Activated T-helper 1 cell treated with anti-CD3 and anti-CD28 coated beads, Interleukin-12 subunit alpha, Interleukin-12 subunit beta, Interleukin-2, Interleukin-4 antibody, amounts not matched to agents 30 ng/mL and 10 ng/mL and 1 ng/mL, durations not matched to agents 14 hours and 24 hours and 36 hours (primary cell): ENCODE results near the gene EN2. TPM values are rescaled to one million over a fixed set of nuclear protein-coding genes. Genes with fewer than 3 reads are reported as not detected.
A peak's percentile ranks its signal among the peaks of the same experiment; 100 is the strongest.

Source experiments
- DNase-seq: peaks from one replicate; pipeline ENCODE4 v3.0.0; 2021; ENCODE audit warnings: low spot score
- H3K27ac Mint-ChIP-seq: one replicate; pipeline ENCODE4 v1.8.0; 2021; ENCODE audit warnings: mild to moderate bottlenecking, mixed read lengths
- H3K27me3 Mint-ChIP-seq: one replicate; pipeline ENCODE4 v1.8.0; 2022; ENCODE audit warnings: mild to moderate bottlenecking, moderate library complexity, mixed read lengths; ENCODE audit not compliant: insufficient read depth
- H3K36me3 Mint-ChIP-seq: one replicate; pipeline ENCODE4 v1.8.0; 2021; ENCODE audit warnings: low read depth, mixed read lengths
- H3K4me1 Mint-ChIP-seq: one replicate; pipeline ENCODE4 v1.8.0; 2021; ENCODE audit warnings: low read depth, mixed read lengths
- H3K4me3 Mint-ChIP-seq: one replicate; pipeline ENCODE4 v1.8.0; 2021; ENCODE audit warnings: mild to moderate bottlenecking, moderate library complexity, mixed read lengths
- H3K9me3 Mint-ChIP-seq: one replicate; pipeline ENCODE4 v1.8.0; 2021; ENCODE audit warnings: mixed read lengths
- intact Hi-C: fragments of 100-400 bp; cut with micrococcal nuclease; formaldehyde crosslinking; loops from one replicate; pipeline ENCODE4 v1.15.1; 2024
- total RNA-seq: library from RNA; stranded (reverse); gene quantifications from 2 replicates; pipeline ENCODE4 v1.2.3, GENCODE V29; 2022

Gene EN2
- total RNA-seq, 1 donor from 2014 or later = not detected

DNA sequence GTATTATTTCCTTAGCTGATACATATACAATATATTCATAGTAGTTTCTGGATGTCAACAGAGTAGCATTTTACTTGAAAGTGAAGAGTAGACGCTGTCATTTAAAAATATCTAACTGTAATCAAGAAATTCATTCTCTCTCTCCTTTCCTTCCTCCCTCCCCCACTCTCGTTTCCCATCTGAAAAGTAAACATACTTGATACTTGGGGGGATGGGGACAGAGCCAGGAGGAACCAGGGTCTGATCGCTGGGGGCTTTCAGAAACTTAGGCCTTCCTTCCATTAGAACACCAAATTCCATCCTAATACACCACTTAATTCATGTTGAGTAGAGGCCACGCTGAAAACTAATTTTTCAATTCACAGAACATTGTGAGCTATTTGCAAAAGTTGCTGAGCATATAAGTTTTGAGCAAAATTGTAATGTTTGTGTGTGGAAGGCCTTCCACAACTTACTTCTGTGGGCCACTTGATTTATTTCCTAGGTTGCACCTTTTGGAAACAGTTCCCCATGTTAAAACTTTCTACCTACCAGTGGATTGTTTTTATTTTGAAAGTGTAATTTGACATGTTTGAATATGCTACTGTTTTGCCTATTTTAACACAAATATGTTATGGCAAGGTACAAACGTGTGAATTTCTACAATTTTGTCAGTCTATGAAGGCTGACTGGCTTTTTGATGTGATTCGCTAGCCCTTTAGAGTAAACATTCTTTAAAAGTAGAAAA lies 53.2 kb downstream of the EN2 start:
- H3K36me3 Mint-ChIP-seq = peaks cover 8% of the 10 kb centered on the region
- intact Hi-C loops = no loop called here
- H3K4me3 Mint-ChIP-seq = no peak overlapping the region
- peaks cover 4% of the 10 kb centered on the region for H3K9me3 Mint-ChIP-seq
- H3K4me1 Mint-ChIP-seq = peaks cover 13% of the 10 kb centered on the region
- H3K27ac Mint-ChIP-seq = peak overlapping the region; percentile 61
- peaks cover 62% of the 10 kb centered on the region for H3K27me3 Mint-ChIP-seq
- DNase-seq = no peak

DNA sequence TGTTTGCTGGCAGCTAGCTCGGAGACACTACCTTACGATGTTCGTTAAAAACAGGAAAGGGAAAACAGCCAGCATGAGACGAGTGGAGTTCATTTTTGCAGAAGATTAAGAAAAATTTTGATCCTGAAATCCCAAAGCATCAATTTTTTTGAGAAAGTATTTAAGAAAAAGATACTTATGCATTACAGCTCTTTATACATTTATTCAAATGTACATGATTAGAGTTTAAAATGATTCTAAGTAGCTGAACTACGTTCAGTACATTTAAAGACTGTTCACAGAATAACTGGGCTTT lies 53.7 kb downstream of the EN2 start:
- Mint-ChIP-seq H3K27ac (no peak overlapping the region), H3K27me3 (peaks cover 57% of the 10 kb centered on the region), H3K4me3 (no peak overlapping the region), H3K9me3 (peaks cover 4% of the 10 kb centered on the region), H3K4me1 (peaks cover 11% of the 10 kb centered on the region), H3K36me3 (peaks cover 8% of the 10 kb centered on the region)
- DNase-seq = no peak
- intact Hi-C loops = no loop called here

DNA sequence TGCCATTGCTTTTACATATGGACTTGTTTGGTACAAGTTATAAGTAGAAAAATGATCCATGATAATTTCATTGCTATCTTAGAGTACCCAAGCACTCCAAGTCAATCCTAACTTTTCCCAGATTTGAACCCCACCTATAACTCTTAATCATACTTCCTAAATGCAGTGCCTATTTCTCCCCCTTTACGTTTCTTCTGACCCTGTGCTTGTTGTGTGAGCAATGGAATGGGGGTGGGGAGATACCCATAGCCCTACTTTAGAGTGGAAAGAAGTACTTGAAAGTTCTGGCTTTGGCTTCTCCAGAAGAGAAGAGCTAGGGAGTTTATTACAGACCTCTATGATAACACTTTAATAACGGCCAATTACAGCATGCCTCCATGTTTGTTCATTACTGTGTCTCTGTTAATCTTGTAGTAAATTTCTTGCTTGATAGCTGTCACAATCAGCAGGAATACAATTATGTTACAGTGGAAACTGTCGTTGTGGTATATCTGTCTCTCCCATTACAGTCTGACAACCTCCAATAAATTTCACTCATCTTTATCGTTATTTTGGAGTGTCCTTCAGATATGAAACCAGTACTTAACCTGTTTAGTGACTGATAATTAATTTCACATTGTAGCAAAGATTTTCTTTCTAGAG lies 54.4 kb downstream of the EN2 start:
- no peak overlapping the region for H3K4me3 Mint-ChIP-seq
- peaks cover 51% of the 10 kb centered on the region for H3K27me3 Mint-ChIP-seq
- H3K4me1 Mint-ChIP-seq = peaks cover 6% of the 10 kb centered on the region
- no peak for DNase-seq
- H3K9me3 Mint-ChIP-seq = peaks cover 4% of the 10 kb centered on the region
- H3K27ac Mint-ChIP-seq = no peak overlapping the region
- intact Hi-C loops = loop anchor here (2.0 kb wide), 1 partner anchor 20 kb away; no protein-coding TSS in a partner anchor
- H3K36me3 Mint-ChIP-seq = peaks cover 8% of the 10 kb centered on the region

DNA sequence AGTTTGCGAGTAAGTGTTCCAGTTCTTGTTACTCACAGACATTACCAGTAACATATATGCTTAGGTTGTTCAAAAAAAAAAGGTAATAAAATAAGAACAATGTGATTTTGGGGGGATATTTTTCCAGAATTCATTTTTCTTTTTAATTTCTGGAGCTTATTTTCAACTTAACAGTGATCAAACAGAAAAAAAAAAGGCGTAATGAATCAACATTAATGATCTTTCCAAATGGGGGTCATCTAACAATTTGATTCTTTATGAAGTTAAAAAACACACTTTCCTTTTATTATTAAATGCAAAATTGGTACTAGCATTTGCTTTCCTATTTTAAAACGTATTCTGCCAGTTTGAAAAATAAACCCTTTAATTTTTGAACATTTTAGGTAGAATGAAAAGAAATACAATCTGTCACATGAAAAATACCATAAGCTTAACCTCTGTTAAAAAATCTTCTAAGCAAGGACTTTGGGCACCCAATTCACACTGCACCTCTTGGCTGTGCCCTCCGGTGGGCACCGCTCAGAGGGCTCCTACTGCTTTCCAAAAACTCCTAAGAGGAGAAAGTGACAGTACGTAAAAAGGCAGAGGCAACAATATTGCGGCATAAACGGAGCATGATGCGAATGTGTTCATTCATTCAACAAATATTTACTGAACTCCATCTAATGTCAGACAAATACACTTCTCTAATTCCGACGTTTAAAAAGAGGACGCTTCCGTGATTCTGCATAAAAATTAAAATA lies 55.8 kb downstream of the EN2 start:
- Mint-ChIP-seq H3K4me3 (no peak overlapping the region), H3K9me3 (peaks cover 4% of the 10 kb centered on the region), H3K27me3 (peaks cover 38% of the 10 kb centered on the region), H3K27ac (no peak overlapping the region), H3K4me1 (peaks cover 6% of the 10 kb centered on the region), H3K36me3 (peaks cover 4% of the 10 kb centered on the region)
- DNase-seq = no peak
- intact Hi-C loops = loop anchor here (2.0 kb wide), 1 partner anchor 19 kb away; no protein-coding TSS in a partner anchor

DNA sequence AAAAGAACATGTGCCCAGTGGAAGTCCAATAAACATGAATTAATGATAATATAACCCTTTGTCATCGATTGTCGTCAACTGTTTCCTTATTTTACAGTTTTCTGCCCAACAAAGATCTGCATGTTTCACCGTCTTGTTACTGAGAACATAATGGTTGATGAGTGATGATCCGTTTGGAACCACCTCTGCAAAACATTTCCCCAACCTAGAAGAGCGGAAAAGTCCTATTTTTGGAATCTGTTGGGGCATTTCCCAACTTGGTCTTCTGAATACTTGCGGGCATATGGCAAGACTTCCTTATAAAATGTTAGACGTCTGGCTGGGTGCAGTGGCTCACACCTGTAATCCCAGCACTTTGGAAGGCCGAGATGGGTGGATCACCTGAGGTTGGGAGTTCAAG lies 56.4 kb downstream of the EN2 start:
- Mint-ChIP-seq H3K27me3 (peaks cover 32% of the 10 kb centered on the region), H3K36me3 (peaks cover under 1% of the 10 kb centered on the region), H3K4me1 (peaks cover 2% of the 10 kb centered on the region), H3K27ac (no peak overlapping the region), H3K9me3 (no peaks in the 10 kb centered on the region), H3K4me3 (no peak overlapping the region)
- no peak for DNase-seq
- intact Hi-C loops = no loop called here

Other genes with a start within 250 kb of the EN2 start
- gene INSIG1, start 160.3 kb upstream of the EN2 start, total RNA-seq = 87.7 and 89.9 TPM in 2 replicates
- not detected in 2 replicates for gene CNPY1, start 88.4 kb downstream of the EN2 start, total RNA-seq
- 75.2 and 78.9 TPM in 2 replicates for gene RBM33, start 186.5 kb downstream of the EN2 start, total RNA-seq